Right renal pelvis (tissue), 4 donors: ENCODE results near the gene AOC3. TPM values are rescaled to one million over a fixed set of nuclear protein-coding genes. Genes with fewer than 3 reads are reported as not detected.
"Not testable (repeated sequence)": the region's sequence is repeated elsewhere in the genome, so short reads cannot be mapped to it uniquely, and the experiment has no call there.

Experiments
- DNase-seq, 4 donors: peaks; one replicate each; pipeline ENCODE4 v3.0.0-alpha.2; 2013; ENCODE audit warnings: low read depth in 4 of 4, low spot score in 3 of 4, missing footprints in 1 of 4
- polyA plus RNA-seq, 4 donors: library from polyadenylated mRNA; unstranded; fragments of 120-200 nt; gene quantifications; one replicate each; pipeline ENCODE4 v1.2.1, GENCODE V29; 2013; ENCODE audit not compliant: insufficient read length in 4 of 4

Gene AOC3
- polyA plus RNA-seq, 4 donors = 5.3 to 7.5 (median 6.5) TPM

GRCh38 chr17:42866631-42867575, 15.9 kb downstream of the AOC3 start:
- no peak for DNase-seq

DNA sequence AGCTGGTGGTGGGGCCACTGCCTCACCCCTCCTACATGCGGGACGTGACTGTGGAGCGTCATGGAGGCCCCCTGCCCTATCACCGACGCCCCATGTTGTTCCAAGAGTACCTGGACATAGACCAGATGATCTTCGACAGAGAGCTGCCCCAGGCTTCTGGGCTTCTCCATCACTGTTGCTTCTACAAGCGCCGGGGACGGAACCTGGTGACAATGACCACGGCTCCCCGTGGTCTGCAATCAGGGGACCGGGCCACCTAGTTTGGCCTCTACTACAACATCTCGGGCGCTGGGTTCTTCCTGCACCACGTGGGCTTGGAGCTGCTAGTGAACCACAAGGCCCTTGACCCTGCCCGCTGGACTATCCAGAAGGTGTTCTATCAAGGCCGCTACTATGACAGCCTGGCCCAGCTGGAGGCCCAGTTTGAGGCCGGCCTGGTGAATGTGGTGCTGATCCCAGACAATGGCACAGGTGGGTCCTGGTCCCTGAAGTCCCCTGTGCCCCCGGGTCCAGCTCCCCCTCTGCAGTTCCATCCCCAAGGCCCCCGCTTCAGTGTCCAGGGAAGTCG, 16.8 kb downstream of the AOC3 start:
- DNase-seq = not testable (repeated sequence)

DNA sequence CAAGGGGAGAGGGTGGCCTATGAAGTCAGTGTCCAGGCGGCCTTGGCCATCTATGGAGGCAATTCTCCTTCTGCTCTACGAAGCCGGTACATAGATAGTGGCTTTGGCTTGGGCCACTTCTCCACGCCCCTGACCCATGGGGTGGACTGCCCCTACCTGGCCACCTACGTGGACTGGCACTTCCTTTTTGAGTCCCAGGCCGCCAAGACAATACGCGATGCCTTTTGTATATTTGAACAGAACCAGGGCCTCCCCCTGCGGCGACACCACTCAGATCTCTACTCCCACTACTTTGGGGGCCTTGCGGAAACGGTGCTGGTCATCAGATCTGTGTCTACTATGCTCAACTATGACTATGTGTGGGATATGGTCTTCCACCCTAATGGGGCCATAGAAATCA, 17.3 kb downstream of the AOC3 start:
- no peak for DNase-seq

DNA sequence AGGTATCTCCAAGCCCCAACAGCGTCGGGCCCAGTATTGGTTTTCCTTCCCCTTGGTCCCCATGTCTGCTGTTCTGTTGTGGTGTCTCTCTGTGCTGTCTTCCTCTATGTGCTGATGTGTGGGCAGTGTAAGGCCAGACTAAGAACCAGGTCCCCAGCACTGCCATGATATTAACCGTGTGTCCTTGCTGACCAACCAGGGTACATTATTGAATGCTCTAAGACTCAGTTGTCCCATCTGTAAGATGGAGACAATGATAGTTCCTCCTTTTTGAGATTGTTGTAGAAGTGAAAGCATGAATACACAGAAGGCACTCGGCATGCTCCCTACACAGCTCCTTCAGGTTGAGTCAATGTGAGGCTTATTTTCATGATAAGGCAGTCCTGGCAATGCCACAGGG, 20.6 kb downstream of the AOC3 start:
- DNase-seq = no peak

GRCh38 chr17:42872251-42872965, 21.4 kb downstream of the AOC3 start:
- DNase-seq = no peak

DNA sequence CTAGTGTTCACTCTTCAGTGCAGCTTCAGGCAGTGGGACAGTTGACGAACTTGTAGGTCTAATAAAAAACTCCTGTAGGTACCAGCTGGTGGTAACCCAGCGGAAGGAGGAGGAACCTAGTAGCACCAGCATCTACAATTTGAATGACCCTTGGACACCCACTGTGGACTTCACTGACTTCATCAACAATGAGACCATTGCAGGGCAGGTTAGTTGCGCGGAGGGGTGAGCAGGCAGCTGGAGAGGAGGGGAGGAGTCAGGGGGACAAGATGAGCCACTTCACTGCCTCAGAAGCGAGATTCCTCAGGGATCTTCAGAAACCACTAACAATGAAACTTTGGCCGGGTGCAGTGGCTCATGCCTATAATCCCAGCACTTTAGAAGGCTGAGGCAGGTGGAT, 22.3 kb downstream of the AOC3 start:
- DNase-seq = no peak

GRCh38 chr17:42873932-42874695, 23.1 kb downstream of the AOC3 start:
- not testable (repeated sequence) for DNase-seq

- DNase-seq = no peak
These were observed 26.0 kb downstream of the AOC3 start for GRCh38 chr17:42877037-42877436.

DNA sequence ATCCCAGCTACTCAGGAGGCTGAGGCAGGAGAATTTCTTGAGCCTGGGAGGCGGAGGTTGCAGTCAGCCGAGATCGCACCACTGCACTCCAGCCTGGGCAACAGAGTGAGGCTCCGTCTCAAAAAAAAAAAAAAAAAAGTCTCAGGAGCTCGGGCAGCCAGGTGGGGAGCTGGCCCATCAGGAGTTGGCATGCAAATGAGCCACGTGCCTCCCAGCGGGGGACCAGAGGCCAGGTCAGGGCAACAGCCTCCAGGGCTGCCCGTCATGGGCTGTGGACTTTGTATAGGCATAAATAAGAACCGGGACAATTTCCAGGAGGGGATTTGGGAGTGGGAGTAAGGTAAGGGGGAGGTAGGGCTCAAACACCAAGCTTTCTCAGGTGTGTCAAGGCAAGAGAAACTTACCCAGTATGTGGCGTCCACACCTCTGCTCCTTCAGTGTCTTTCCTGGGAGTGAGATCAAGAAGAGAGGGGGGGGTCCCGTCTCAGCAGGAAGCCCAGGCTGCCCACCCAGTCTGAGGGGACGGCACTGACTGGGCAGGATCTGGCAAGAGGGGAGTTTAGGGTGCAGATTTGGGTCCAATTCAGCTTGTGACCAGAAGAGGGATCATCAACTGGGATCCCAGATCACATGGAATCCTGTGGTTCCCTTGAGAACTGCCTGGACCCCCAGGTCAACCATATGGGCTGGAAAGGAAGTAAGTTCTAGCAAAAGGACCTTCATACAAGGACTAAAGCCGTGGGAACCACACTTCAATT, 27.3 kb downstream of the AOC3 start:
- DNase-seq = no peak

DNA sequence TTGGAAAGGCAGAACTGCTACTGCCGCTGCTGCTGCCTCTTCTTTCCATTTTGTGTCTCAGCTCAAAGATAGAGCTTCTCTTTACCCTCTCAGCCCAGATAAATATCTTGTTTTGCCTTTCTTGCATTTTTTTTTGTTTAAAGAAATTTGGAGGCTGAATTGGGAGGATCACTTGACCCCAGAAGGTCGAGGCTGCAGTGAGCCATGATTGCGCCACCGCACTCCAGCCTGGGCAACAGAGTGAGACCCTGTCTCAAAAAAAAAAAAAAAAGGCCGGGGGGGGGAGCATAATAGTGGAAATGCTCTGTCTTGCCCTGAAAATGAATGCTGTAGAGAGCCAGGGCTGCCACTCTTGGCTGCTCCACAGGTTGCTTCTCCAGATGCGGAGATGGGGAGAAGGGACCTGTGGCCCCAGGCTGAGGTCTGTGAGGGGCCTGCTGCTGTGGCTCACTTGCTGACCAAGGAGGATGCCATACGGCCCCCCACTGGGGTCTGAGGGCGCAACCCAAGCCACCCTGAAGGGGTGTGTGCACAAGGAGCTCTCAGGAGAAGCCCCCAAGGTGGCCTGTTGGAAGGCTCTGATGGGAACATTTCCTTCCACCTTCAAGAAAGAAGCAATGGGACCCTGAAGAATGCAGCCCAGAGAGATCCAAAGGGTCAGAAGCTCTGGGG, 28.1 kb downstream of the AOC3 start:
- no peak for DNase-seq

DNA sequence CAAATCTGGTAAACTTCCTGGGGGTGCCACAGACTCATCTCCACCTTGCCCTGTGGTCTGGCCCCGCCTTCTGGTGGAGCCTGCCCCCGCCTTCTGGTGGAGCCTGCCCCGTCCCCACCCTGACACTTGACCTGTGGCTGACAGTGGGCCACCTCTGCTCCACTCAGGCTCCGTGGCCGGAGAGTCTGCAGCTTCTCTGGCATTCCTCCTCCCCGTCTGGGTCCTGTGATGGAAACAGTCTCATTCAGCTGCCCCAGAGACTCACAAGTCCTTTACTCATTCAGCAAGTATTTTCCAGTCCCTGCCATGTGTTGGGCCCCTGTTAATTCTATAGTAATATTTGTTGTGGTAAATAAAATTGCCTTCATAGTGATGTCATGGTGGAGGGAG, 28.6 kb downstream of the AOC3 start:
- no peak for DNase-seq

- no peak for DNase-seq
These were observed 29.8 kb downstream of the AOC3 start for GRCh38 chr17:42880776-42881310.

DNA sequence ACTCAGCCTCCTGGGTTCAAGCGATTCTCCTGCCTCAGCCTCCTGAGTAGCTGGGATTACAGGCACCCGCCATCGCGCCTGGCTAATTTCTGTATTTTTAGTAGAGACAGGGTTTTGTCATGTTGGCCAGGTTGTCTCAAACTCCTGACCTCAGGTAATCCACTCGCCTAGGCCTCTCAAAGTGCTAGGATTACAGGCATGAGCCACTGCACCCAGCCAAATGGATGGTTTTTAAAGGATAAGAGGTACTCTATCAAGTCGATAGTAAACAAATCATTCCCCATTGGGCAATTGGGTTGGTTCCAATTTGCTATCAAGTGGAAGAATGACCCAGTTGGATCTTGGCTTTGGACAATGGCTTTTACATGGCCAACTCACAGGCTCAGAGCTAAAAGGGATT, 30.7 kb downstream of the AOC3 start:
- DNase-seq = not testable (repeated sequence)

- no peak for DNase-seq
These were observed 31.2 kb downstream of the AOC3 start for GRCh38 chr17:42882166-42882565.

- DNase-seq = no peak
These were observed 33.0 kb downstream of the AOC3 start for GRCh38 chr17:42883802-42884558.

DNA sequence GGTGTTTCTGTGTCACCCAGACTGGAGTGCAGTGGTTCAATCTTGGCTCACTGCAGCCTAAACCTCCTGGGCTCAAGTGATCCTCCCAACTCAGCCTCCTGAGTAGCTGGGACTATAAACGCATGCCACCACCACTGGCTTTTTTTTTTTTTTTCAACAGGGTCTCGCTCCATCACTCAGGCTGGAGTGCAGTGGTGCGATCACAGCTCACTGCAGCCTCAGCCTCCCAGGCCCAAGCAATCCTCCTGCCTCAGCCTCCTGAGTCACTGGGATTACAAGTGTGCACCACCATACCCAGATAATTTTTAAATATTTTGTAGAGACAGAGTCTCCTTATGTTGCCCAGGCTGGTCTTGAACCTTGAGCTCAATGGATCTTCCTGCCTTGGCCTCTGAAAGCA, 34.8 kb downstream of the AOC3 start:
- DNase-seq = not testable (repeated sequence)

GRCh38 chr17:42886283-42887176, 35.5 kb downstream of the AOC3 start:
- no peak for DNase-seq
